Activated CD4-positive, alpha-beta T cell treated with anti-CD3 and anti-CD28 coated beads, Interleukin-2, Interleukin-6, amounts not matched to agents 100 ng/mL and 50 ng/mL, durations not matched to agents 16 hours and 8 hours (primary cell): ENCODE measurements around the gene AEN.

ENCODE experiments used
- DNase-seq: peaks from one replicate; pipeline ENCODE4 v3.0.0-alpha.2; 2020

The AEN gene

GRCh38 chr15:88681610-88682221 is 60.6 kb downstream of the AEN start:
- DNase-seq = no peak
